Measurements from ENCODE around the gene TRABD2B. TPM values are rescaled to one million over a fixed set of nuclear protein-coding genes. Genes with fewer than 3 reads are reported as not detected.

Gene TRABD2B
- total RNA-seq, 1 experiment from 2014 or later: 10.3 TPM

DNA sequence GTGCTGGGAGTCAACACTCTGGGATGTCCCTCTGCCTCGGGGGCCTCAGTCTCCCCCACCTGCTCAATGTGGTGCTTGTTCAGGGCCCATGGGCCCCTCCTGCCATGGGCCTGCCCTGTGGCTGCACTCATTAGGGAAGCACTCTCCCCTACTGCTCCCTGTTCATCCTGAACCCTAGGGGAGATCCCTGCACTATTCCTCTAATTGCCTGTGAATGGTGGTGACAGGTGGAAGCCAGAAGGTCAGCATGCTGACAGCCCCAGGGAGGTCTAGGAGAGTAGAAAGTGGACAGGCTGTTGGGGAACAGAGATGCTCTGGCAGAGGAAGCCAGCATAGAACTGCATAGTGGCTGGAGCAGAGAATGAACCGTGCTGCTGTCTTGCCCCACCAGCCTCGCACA, 217.6 kb downstream of the TRABD2B start:
- Mint-ChIP-seq H3K27me3 (ENCODE audit: low read depth) (no peaks in the 10 kb centered on the region), H3K27ac (no peak overlapping the region), H3K4me3 (no peak overlapping the region), H3K9me3 (no peaks in the 10 kb centered on the region), H3K4me1 (peaks cover 16% of the 10 kb centered on the region), H3K36me3 (0 out of 2 replicates have a peak, but pooled peaks cover 2% of the 10 kb centered on the region)
- ChIA-PET CTCF (no interaction called here), POLR2A (no interaction called here)
- ATAC-seq (no peak), DNase-seq (ENCODE audit: low spot score) (no peak)
- TF ChIP-seq, protein P1, sequence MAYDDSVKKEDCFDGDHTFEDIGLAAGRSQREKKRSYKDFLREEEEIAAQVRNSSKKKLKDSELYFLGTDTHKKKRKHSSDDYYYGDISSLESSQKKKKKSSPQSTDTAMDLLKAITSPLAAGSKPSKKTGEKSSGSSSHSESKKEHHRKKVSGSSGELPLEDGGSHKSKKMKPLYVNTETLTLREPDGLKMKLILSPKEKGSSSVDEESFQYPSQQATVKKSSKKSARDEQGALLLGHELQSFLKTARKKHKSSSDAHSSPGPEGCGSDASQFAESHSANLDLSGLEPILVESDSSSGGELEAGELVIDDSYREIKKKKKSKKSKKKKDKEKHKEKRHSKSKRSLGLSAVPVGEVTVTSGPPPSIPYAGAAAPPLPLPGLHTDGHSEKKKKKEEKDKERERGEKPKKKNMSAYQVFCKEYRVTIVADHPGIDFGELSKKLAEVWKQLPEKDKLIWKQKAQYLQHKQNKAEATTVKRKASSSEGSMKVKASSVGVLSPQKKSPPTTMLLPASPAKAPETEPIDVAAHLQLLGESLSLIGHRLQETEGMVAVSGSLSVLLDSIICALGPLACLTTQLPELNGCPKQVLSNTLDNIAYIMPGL (CRISPR knock-in tag; IDR thresholded peaks at IDR 0.05): no peak
- TF ChIP-seq CBFB (CRISPR knock-in tag; IDR thresholded peaks at IDR 0.05; ENCODE audit: low read depth): no peak
- no peak for TF ChIP-seq SMAD3 (CRISPR knock-in tag; IDR thresholded peaks at IDR 0.05; ENCODE audit: borderline replicate concordance)
- TF ChIP-seq TP53 (CRISPR knock-in tag; IDR thresholded peaks at IDR 0.05): no peak
- TF ChIP-seq, protein P2, sequence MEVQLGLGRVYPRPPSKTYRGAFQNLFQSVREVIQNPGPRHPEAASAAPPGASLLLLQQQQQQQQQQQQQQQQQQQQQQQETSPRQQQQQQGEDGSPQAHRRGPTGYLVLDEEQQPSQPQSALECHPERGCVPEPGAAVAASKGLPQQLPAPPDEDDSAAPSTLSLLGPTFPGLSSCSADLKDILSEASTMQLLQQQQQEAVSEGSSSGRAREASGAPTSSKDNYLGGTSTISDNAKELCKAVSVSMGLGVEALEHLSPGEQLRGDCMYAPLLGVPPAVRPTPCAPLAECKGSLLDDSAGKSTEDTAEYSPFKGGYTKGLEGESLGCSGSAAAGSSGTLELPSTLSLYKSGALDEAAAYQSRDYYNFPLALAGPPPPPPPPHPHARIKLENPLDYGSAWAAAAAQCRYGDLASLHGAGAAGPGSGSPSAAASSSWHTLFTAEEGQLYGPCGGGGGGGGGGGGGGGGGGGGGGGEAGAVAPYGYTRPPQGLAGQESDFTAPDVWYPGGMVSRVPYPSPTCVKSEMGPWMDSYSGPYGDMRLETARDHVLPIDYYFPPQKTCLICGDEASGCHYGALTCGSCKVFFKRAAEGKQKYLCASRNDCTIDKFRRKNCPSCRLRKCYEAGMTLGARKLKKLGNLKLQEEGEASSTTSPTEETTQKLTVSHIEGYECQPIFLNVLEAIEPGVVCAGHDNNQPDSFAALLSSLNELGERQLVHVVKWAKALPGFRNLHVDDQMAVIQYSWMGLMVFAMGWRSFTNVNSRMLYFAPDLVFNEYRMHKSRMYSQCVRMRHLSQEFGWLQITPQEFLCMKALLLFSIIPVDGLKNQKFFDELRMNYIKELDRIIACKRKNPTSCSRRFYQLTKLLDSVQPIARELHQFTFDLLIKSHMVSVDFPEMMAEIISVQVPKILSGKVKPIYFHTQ (CRISPR knock-in tag; IDR thresholded peaks at IDR 0.05): no peak
- TF ChIP-seq, protein P3, sequence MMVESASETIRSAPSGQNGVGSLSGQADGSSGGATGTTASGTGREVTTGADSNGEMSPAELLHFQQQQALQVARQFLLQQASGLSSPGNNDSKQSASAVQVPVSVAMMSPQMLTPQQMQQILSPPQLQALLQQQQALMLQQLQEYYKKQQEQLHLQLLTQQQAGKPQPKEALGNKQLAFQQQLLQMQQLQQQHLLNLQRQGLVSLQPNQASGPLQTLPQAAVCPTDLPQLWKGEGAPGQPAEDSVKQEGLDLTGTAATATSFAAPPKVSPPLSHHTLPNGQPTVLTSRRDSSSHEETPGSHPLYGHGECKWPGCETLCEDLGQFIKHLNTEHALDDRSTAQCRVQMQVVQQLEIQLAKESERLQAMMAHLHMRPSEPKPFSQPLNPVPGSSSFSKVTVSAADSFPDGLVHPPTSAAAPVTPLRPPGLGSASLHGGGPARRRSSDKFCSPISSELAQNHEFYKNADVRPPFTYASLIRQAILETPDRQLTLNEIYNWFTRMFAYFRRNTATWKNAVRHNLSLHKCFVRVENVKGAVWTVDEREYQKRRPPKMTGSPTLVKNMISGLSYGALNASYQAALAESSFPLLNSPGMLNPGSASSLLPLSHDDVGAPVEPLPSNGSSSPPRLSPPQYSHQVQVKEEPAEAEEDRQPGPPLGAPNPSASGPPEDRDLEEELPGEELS (CRISPR knock-in tag; IDR thresholded peaks at IDR 0.05): no peak
- TF ChIP-seq MXD4 (CRISPR knock-in tag; IDR thresholded peaks at IDR 0.05; ENCODE audit: borderline replicate concordance): no peak
- no peak for TF ChIP-seq ETV6 (CRISPR knock-in tag; IDR thresholded peaks at IDR 0.05)
- no peak for TF ChIP-seq ZNF416 (CRISPR knock-in tag; IDR thresholded peaks at IDR 0.05)
- no peak for TF ChIP-seq SP1 (CRISPR knock-in tag; conservative IDR thresholded peaks at IDR 0.05)

DNA sequence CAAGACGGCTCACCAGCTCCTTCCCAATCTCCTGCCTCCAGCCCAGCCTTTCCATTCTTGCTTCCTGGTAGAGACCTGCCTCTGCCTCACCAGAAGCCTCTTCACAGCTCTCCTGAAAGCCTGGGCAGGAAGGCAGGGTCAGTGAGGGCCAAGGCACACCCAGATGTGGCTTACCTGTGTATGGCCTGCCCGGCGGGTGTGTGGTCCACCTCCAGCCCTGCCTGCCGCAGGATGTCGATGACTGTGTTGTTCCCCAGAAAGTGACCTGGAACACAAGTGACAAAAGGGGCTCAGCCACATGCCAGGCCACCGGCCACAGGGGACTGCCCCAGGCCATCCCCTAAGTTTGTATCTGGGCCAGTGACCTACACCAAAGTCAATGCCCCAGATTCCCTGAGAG, 218.9 kb downstream of the TRABD2B start:
- no peak for ATAC-seq
- Mint-ChIP-seq H3K9me3 (no peaks in the 10 kb centered on the region), H3K36me3 (peaks cover 5% of the 10 kb centered on the region; the same call in 1 of the 2 replicates), H3K27ac (no peak overlapping the region), H3K4me3 (no peak overlapping the region), H3K4me1 (peaks cover 16% of the 10 kb centered on the region), H3K27me3 (ENCODE audit: low read depth) (no peaks in the 10 kb centered on the region)
- DNase-seq (ENCODE audit: low spot score): no peak
- ChIA-PET POLR2A (no interaction called here), CTCF (interaction anchor here (1.8 to 2.2 kb wide), 2 partner anchors 23 to 52 kb away, joined by 9 to 13 read pairs; no protein-coding TSS in a partner anchor)
- TF ChIP-seq ZNF671 (CRISPR knock-in tag; IDR thresholded peaks at IDR 0.05) (no peak), ELF4 (CRISPR knock-in tag; IDR thresholded peaks at IDR 0.05; ENCODE audit: low read depth) (no peak), TP53 (CRISPR knock-in tag; IDR thresholded peaks at IDR 0.05) (no peak), ZNF263 (CRISPR knock-in tag; IDR thresholded peaks at IDR 0.05; ENCODE audit: low read depth) (no peak), ATF1 (CRISPR knock-in tag; IDR thresholded peaks at IDR 0.05) (no peak), SOX15 (CRISPR knock-in tag; IDR thresholded peaks at IDR 0.05) (no peak), GTF2I (CRISPR knock-in tag; conservative IDR thresholded peaks at IDR 0.05) (no peak), ZNF121 (CRISPR knock-in tag; IDR thresholded peaks at IDR 0.05) (no peak), CREM (CRISPR knock-in tag; IDR thresholded peaks at IDR 0.05) (no peak), NFE2L1 (CRISPR knock-in tag; IDR thresholded peaks at IDR 0.05) (no peak), CREB1 (CRISPR knock-in tag; IDR thresholded peaks at IDR 0.05) (no peak), TEAD4 (CRISPR knock-in tag; IDR thresholded peaks at IDR 0.05) (no peak), KAT7 (CRISPR knock-in tag; IDR thresholded peaks at IDR 0.05; ENCODE audit: borderline replicate concordance) (no peak)
- TF ChIP-seq, protein P4, sequence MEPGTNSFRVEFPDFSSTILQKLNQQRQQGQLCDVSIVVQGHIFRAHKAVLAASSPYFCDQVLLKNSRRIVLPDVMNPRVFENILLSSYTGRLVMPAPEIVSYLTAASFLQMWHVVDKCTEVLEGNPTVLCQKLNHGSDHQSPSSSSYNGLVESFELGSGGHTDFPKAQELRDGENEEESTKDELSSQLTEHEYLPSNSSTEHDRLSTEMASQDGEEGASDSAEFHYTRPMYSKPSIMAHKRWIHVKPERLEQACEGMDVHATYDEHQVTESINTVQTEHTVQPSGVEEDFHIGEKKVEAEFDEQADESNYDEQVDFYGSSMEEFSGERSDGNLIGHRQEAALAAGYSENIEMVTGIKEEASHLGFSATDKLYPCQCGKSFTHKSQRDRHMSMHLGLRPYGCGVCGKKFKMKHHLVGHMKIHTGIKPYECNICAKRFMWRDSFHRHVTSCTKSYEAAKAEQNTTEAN (CRISPR knock-in tag; IDR thresholded peaks at IDR 0.05): no peak
- TF ChIP-seq, protein P3 (CRISPR knock-in tag; IDR thresholded peaks at IDR 0.05): no peak
- TF ChIP-seq, protein P5, sequence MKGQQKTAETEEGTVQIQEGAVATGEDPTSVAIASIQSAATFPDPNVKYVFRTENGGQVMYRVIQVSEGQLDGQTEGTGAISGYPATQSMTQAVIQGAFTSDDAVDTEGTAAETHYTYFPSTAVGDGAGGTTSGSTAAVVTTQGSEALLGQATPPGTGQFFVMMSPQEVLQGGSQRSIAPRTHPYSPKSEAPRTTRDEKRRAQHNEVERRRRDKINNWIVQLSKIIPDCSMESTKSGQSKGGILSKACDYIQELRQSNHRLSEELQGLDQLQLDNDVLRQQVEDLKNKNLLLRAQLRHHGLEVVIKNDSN (CRISPR knock-in tag; IDR thresholded peaks at IDR 0.05): no peak

Measured in WTC11 (cell line).